COLO668 (cell line): ENCODE results near the gene PDXDC1.
"Not testable (repeated sequence)": the region's sequence is repeated elsewhere in the genome, so short reads cannot be mapped to it uniquely, and the experiment has no call there.

ENCODE experiments used
- DNase-seq: peaks from one replicate; lab custom pipeline; 2025; ENCODE audit not compliant: unreplicated experiment; lab: John Stamatoyannopoulos, UW

Gene PDXDC1

GRCh38 chr16:15130256-15130932 is 155.6 kb downstream of the PDXDC1 start:
- DNase-seq = not testable (repeated sequence)

- DNase-seq = not testable (repeated sequence)
Observed at GRCh38 chr16:15130943-15131700, 156.3 kb downstream of the PDXDC1 start.

- not testable (repeated sequence) for DNase-seq
Observed at GRCh38 chr16:15132719-15133428, 158.0 kb downstream of the PDXDC1 start.

GRCh38 chr16:15133554-15133953 is 158.7 kb downstream of the PDXDC1 start:
- not testable (repeated sequence) for DNase-seq

- DNase-seq = not testable (repeated sequence)
Observed at GRCh38 chr16:15134752-15135482, 160.1 kb downstream of the PDXDC1 start.

- not testable (repeated sequence) for DNase-seq
Observed at GRCh38 chr16:15135483-15136360, 160.9 kb downstream of the PDXDC1 start.

- not testable (repeated sequence) for DNase-seq
Observed at GRCh38 chr16:15137514-15137913, 162.7 kb downstream of the PDXDC1 start.

GRCh38 chr16:15140444-15141365 is 165.9 kb downstream of the PDXDC1 start:
- not testable (repeated sequence) for DNase-seq

- no peak for DNase-seq
Observed at GRCh38 chr16:15141586-15141985, 166.8 kb downstream of the PDXDC1 start.

- not testable (repeated sequence) for DNase-seq
Observed at GRCh38 chr16:15142107-15142890, 167.5 kb downstream of the PDXDC1 start.

GRCh38 chr16:15142891-15143600 is 168.2 kb downstream of the PDXDC1 start:
- not testable (repeated sequence) for DNase-seq

- DNase-seq = not testable (repeated sequence)
Observed at GRCh38 chr16:15143601-15144091, 168.8 kb downstream of the PDXDC1 start.

- not testable (repeated sequence) for DNase-seq
Observed at GRCh38 chr16:15144092-15144631, 169.3 kb downstream of the PDXDC1 start.

- not testable (repeated sequence) for DNase-seq
Observed at GRCh38 chr16:15144781-15145417, 170.1 kb downstream of the PDXDC1 start.

GRCh38 chr16:15145418-15146263 is 170.8 kb downstream of the PDXDC1 start:
- not testable (repeated sequence) for DNase-seq

- not testable (repeated sequence) for DNase-seq
Observed at GRCh38 chr16:15146264-15146662, 171.4 kb downstream of the PDXDC1 start.
